ENCODE data around the gene CACNB4.
"Not testable (repeated sequence)": the region's sequence is repeated elsewhere in the genome, so short reads cannot be mapped to it uniquely, and the experiment has no call there.

CACNB4 gene

DNA sequence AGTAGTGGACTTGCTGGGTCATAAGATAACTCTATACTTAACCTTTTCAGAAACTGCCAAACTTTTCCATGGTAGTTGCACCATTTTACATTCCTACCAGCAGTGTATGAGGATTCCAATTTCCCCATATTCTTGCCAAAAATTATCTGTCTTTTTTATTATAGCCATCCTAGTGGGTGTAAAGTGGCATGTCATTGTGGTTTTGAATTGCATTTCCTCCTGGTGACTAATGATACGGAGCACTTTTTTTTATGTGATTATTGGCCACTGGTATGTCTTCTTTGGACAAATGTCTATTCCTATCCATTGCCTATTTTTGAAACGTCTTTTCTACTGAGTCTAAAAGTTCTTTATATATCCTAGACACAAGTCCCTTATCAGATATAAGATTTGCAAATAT is 44.3 kb downstream of the CACNB4 start:
- no peak for DNase-seq (ENCODE audit: low read depth in 3 of 3, low spot score in 1 of 3)

DNA sequence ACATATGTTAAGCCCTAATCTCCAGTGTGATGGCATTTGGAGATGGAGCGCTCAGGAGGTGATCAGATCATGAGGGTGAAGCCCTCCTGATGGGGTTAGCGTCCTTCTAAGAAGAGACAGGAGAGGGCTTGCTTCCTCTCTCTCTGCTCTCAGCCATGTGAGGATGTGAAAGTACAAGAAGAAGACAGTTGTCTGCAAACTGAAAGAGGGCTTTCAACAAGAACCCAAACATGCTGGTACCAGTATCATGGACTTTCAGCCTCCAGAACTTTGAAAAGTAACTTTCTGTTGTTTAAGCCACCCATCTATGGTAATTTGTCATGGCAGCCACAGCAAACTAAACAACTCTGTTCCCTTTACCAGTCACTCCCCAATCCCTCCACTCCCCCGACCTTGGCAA is 47.4 kb downstream of the CACNB4 start:
- DNase-seq (ENCODE audit: low read depth in 3 of 3, low spot score in 1 of 3), result no peak

DNA sequence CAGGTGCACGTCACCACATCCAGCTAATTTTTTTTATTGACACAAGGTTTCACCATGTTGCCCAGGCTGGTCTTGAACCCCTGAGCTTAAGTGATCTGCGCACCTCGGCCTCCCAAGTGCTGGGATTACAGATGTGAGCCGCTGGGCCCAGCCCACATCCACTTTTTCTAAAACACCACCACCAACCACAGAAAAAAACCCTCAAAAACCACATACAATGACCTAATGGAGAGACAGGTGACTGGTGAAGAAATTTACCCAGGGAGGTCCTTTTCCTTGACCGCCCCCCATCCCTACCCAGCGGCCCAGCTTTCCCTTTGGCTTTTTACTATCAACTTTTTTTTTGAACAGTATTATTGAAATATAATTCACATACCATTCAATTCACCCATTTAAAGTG is 47.9 kb downstream of the CACNB4 start:
- no peak for DNase-seq (ENCODE audit: low read depth in 3 of 3, low spot score in 1 of 3)

DNA sequence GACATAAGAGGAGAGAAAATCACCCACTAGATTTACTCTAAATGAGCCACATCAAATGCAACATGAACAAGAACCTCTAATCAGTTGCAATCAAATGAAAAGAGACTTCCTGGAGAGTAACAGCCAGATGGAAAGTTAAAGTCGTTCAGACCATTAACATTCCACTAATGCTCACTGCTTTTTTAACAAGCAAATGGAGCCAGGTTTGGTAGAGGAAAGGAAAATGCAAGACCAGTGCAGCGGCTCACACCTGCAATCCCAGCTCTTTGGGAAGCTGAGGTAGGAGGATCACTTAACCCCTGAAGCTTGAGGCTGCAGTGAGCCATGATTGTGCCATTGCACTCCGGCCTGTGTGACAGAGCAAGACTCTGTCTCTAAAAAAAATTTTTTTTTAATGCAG is 48.5 kb downstream of the CACNB4 start:
- no peak for DNase-seq (ENCODE audit: low read depth in 3 of 3, low spot score in 1 of 3)

DNA sequence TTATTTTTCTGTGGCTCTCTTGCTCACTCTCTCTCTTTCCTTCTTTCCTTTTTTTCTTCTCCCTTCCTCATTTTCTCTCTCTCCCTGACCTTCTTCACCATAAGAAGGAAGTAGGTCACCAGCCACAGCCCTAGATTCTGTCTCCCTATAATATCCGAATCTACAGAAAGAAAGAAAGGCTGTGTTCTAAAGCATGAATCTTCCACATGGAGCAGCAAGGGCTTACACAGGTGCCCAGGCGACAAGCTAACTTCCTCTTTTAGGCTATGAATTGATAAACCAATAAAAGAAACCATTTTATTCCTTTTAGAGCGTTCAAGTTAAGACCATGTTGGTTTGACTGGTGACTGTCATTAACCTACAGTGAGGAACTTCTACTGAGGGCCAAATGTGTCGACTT is 49.3 kb downstream of the CACNB4 start:
- DNase-seq (ENCODE audit: low read depth in 3 of 3, low spot score in 1 of 3), result no peak

DNA sequence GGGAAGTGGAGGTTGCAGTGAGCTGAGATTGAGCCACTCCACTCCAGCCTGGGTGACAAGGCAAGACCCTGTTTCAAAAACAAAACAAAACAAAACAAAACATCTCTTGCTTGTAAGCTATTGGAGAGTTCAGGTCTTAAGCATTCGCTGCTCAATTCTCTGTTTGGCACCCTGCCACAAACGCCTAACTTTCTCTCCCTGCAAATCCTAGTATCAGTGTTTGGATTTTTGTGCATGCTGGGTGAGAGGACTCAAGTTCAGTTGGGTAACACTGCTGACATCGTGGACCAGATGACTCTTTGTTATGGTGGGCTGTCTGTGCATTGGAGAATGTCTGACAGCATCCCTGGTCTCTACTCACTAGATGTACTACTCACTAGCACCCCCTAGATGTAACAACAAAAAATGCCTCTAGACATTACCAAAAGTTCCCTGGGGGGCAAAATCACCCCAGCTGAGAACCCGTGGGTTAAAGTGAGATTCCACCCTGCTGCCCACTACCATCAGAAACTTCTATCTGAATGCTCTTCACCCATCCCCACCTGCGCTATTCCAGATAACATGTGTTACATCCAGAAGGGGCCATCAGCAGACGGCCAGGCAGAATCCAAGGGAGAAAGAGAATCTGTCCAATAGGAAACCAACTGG is 50.9 kb downstream of the CACNB4 start:
- no peak for DNase-seq (ENCODE audit: low read depth in 3 of 3, low spot score in 1 of 3)

DNA sequence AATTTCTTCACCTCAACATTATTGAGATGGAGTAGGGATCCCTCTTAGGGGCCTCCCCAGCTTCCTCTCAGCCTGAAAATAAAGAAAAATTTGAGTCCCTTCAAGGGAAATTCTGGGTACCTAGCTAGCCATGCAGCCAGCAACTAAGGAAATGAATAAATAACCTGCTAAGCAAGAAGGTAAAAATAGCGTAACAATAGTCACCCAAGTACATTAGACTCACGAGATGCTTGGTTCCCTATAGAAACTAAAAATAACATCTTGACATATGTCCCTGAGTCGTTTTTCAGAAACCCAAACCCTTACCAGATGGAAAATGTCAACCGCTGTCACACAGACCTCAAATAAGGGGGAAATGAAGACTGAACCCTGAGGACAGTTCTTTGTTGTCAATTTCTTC is 51.9 kb downstream of the CACNB4 start:
- no peak for DNase-seq (ENCODE audit: low read depth in 3 of 3, low spot score in 1 of 3)

DNA sequence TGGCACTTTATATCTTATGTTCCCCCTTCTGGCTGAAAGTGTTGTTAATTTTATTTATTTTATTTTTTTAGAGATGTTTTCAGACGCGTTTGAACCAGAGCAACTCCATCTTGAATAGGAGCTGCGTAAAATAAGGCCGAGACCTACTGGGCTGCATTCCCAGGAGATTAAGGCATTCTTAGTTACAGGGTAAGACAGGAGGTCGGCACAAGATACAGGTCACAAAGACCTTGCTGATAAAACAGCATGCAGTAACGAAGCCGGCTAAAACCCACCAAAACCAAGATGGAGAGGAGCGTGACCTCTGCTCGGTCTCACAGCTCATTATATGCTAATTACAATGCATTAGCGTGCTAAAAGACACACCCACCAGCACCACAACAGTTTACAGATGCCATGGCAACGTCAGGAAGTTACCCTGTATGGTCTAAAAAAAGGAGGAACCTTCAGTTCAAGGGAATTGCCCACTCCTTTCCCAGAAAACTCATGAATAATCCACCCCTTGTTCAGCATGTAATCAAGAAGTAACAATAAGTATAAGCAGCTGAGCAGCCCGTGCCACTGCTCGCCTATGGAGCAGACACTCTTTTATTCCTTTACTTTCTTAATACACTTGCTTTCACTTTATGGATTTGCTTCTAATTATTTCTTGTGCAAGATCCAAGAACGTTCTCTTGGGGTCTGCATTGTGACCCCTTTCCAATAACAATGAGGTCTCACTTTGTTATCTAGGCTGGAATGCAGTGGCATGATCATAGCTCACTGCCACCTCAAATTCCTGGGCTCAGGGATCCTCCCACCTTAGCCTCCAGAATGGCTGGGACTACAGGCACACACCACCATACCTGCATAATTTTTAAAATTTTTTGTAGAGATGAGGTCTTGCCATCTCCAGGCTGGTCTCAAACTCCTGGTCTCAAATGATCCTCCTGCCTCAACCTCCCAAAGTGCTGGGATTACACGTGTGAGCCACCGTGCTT is 55.9 kb downstream of the CACNB4 start:
- no peak for DNase-seq (ENCODE audit: low read depth in 3 of 3, low spot score in 1 of 3)

DNA sequence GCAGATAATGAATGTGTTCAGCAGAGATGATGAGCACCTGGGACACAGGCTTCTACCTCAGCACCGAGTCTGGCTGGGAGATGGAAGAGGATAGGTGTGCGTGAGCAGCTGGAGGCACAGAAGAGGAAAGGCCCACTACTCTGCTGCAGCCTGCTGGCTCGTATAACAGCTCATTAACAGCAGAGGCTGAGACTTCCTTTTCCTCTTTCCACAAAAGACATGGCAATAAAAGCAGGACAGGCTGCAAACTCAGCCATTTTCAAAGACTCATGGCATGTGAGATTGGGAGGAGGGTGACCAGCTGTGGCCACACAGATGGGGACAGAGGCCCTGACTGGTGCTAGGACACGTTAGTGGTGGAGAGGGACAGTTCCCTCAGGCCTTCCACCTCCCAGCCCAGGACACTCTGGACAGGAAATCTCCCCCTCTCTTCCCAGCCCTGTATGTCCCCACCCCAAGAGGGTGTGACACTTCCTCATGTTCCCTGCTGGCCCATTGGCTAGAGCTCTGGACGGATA is 60.3 kb downstream of the CACNB4 start:
- DNase-seq (ENCODE audit: low read depth in 3 of 3, low spot score in 1 of 3), result no peak

DNA sequence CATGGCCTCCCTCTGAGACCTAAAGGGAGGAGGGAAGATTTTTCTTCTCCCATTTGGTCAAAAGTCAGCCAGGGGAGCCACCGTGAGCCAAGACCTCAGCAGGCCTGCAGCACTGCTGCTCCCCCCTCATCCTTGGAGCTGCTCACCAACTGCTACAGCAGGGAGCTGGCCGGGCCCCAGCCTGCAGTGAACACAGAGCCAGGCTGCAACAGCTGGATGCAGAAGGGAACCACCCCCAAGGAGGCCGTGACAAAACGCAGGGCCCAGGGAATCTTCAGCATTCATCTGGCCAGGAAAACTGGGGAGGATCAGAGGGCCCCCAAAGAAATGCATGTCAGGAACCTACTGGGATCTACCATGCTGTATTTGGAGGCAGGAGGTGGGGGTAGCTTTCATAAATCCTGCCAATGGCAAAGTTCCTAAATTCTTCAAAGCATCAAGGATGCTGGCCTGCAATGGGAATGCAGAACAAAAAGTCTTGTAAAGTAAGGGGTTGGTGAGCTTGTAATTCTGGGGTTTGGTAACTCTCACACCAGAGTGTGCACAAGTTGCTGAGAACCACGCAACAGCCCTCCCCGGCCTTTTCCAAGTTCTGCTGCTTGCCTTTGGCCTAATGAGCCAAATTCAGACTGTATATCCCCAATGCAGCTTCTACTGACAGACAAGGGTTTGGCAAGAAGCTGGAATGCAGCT is 61.0 kb downstream of the CACNB4 start:
- no peak for DNase-seq (ENCODE audit: low read depth in 3 of 3, low spot score in 1 of 3)

DNA sequence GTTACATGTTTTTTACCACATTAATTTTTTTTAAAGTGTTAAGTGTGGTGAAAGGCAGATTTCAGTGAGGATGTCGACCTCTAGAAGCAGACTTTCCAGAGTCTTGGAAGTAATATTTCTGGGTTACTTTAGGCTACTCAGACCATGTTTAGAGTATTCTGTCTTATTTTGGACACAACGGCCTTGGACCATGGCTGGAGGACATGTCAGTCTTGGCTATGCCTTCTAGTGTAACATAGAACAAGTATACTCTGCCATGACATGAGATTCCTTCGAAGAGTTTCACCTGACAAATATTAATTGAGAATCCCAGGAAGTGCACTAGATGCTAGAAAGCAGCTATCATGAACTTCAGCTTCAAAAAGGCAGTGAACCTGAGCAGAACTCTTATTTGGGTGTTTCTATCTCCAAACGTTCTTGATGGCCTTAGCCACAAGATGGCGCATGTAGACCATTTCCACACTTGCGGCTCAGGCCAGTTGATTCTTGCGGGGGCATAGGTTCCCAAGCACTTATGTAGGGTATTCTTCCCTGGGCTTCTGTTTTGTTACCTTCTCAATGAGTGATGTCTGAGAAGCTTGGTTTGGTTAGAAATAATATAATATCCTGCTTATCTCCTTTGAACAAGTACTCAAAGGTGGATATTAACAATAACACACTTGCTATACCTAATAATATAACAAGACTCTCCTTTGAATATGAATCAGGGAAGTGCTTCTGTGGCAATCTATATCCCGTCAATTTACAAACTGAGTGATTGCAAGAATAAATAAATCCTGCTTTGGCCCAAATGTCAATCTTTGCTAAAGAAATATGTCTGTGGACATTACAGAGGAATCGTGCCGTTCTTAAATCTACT is 62.0 kb downstream of the CACNB4 start:
- peak in 2 of 3 donors; percentile 5 to 21 for DNase-seq (ENCODE audit: low read depth in 3 of 3, low spot score in 1 of 3)

DNA sequence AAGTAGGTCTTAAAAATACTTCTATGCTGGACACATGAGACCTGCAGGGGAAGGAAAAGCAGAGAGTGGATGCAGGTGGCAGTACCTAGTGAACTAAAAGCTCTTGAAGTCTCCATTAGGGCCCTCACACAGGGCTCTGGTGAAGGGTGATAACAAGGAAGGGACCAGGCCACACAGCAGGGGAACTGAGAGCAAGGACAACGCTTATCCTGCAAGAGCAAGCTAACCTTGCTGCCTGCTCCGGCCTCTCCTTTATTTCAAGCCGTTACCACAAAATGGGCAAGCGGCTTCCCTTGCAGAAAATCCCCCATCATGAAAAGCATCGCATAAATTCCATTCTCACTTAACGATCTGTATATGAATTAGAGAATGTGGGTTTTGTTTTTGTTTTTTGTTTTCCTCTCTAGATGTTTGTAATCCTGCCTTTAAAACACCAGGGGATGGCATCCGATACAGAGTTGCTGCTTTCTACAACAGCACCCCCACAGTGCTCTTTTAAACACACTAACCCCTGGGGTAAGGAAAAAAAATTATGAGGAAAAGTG is 64.5 kb downstream of the CACNB4 start:
- no peak for DNase-seq (ENCODE audit: low read depth in 3 of 3, low spot score in 1 of 3)

DNA sequence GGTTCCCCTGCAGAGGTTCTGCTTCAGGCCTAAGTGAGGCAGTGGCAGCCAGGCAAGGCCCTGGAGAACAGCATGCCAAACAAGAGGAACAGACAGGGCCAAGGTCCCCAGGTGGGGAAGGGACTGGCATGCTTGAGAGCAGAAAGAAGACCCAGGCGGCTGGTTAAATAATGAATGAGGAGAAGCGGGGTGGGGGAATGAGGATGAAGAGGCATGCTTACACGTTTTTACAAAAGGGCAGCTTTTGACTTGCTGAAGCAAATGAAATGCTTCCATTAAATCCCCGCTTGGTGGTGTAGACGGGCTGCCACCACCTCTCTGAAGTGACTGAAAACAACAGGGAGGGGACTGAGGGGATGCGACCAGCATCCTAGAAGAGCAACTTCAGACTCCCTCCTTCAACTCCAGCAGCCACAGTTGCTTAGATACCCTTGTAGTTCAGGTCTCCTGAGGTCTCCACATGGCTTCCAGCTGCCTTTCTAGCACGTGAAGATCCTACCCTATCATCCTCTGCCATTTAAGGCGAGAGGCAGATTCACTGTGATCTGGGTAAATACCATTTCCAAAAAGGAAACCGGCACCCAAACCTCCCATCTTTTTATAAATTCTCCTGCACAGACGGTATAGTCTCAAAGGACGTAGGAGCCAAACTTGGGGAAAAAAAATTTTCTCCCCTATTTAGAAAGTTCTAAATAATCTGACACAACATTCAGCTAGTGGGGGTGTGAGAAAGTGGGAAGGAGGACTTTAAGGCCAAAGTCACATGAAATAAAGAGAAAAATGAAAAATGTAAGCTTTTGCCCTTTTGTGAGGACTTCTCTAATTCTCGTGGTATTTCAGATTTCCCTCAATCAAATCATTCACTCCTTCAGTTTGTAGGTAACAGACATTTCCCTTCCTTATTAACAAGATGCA is 65.6 kb downstream of the CACNB4 start:
- no peak for DNase-seq (ENCODE audit: low read depth in 3 of 3, low spot score in 1 of 3)

DNA sequence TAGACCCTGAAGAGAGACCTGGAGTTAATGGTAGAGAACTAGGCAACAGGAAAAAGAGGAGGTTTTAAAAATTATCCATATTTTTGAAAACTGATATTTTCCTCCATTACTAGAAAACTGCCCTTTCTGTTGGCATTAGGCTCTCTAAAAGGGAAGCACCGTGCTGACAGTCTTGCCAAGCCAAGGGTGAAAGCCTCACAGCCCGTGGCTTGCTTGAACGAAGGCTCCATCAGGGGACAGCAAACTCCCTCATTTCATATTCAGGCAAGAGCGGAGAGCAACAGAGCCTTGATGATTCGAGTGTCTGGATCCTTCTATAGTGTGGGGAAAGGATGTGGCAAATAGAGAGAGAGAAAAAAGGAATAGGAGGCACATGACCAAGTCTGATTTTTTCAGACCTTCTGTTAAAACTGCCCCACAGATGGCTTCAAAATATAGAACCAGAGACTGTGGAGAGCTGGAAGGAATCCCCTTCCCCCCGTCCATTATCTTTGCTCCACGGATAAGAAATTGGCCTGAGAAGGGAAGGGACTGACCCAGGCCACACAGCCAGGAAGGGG is 67.0 kb downstream of the CACNB4 start:
- DNase-seq (ENCODE audit: low read depth in 3 of 3, low spot score in 1 of 3), result no peak

DNA sequence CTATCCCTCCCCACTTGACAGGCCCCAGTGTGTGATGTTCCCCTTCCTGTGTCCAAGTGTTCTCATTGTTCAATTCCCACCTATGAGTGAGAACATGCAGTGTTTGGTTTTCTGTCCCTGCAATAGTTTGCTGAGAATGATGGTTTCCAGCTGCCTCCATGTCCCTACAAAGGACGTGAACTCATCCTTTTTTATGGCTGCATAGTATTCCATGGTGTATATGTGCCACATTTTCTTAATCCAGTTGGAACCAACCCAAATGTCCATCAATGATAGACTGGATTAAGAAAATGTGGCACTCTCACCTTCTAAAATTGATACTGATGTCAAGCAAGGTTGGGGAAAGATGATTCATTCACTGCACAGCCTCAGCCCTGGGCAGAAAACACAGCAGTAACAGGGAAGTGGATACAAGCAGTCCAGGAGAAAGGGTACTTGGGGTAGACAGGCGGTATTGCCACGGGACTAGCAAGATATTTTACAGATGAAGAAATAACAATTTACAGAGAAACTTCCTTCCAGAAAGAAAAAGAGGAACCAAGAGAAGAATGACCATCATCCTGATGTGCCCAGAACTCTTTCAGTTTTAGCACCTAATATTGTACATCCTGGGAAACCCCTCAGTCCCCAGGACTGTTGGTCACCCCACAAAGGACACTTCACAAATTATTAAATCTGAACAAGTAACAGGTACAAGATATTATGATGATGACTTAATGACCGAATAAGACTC is 68.1 kb downstream of the CACNB4 start:
- DNase-seq (ENCODE audit: low read depth in 3 of 3, low spot score in 1 of 3), result not testable (repeated sequence)

DNA sequence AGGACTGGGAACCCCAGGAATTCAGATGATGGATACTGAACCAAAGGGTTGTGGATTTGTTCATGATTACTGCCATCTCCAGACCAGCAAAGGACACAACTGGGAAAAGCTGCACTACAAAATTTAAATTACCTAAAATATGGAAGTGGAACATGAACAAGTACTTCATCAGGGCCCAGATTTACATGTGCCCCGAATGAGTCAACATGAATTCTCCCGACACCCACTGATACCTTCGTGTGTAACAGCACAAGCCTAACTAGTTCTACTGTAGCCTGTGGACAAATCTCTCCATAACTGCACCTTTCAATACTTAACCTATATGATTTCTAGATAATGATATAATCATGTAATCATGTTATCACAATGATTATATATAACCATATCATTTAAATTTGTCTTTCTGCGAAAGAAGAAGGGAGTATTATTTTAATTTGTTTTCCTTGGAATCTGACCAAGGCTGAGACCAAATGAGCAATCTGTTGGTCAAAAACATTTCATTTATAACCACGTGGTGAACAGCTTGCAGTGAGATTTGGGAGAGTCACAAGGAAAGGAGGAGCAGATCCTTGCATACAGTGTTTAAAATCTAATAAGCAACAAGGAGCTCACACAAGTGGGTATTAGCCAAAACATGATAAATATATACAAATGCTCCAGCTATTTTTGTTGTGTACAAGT is 70.5 kb downstream of the CACNB4 start:
- DNase-seq (ENCODE audit: low read depth in 3 of 3, low spot score in 1 of 3), result no peak

DNA sequence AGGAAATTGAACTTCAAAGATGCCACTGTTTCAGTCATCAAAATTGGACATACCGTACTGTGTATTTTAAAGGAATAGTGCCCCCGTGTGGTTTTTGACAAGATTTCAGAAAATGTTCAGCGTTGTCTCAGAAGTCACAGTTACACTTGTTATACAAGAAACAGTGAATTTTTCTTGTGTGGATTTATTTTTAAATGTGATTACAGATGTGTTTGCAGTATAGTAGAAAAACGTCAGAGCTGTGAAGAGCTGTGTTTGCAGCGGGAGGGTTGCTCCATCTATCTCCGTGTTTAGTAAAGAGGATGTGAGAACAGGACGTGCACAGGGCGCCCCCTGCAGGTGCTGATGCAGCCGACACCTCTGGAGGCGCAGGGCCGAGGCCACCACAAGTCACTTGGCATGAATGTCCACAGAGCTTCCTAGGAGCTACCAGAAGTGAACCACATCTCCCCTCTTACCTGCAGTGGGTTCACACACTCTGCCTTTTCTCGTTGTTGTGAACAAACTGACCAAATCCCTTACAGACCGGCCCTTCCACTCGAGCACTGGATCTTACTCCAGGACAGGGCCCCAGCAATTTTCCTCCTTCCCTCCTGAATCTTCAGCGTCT is 73.1 kb downstream of the CACNB4 start:
- DNase-seq (ENCODE audit: low read depth in 3 of 3, low spot score in 1 of 3), result peak; percentile 29 to 75 (median 37)
